ENCODE data around the gene MS4A1. TPM values are rescaled to one million over a fixed set of nuclear protein-coding genes. Genes with fewer than 3 reads are reported as not detected.

The MS4A1 gene
- polyA plus RNA-seq, 1 of the 3 experiments (the other 2 are of a cell fraction), result not detected

DNA sequence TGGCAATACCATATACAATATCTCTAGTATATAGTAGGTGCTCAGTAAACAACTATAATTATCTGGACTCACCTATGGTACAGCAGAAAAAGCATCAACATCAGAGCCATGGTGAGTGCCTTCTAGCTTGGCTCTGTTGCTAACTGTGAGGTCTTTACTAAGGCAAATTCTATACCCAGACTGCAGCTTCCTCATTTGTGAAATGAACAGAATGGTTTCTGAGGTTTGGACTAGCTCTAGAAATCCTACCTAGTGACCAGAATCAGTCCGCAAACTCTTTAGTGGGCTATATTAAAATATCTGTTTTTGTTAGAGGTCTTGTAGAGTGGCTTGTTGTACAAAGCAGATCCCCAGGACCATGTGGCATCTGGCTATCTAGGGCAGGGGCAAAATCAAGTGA is 3.7 kb downstream of the MS4A1 start:
- H4K20me1 ChIP-seq (ENCODE audit: insufficient read depth), result no peaks in the 10 kb centered on the region
- no peak overlapping the region for H3K9ac ChIP-seq
- no peaks in the 10 kb centered on the region for H3K79me2 ChIP-seq (ENCODE audit: insufficient read depth)
- DNase-seq, result no peak
- H3K4me1 ChIP-seq (ENCODE audit: control insufficient read depth in 1 of 2, insufficient read depth in 2 of 2, low read depth in 1 of 2, low read length in 1 of 2), result no peaks in the 10 kb centered on the region
- no peaks in the 10 kb centered on the region for H3K36me3 ChIP-seq (replicated peaks in 1 of 2; ENCODE audit: control insufficient read depth in 1 of 2, insufficient read depth in 2 of 2, low read length in 1 of 2)
- H3K27me3 ChIP-seq (ENCODE audit: insufficient read depth), result no peaks in the 10 kb centered on the region; the same call in 1 of the 2 replicates
- H2AFZ ChIP-seq (ENCODE audit: low read depth), result no peak overlapping the region
- ChIA-PET POLR2A (no interaction called here), CTCF (no interaction called here)
- TF ChIP-seq MEF2A (IDR thresholded peaks at IDR 0.05; ENCODE audit: borderline replicate concordance, low read depth), result no peak
- TF ChIP-seq, protein P1, sequence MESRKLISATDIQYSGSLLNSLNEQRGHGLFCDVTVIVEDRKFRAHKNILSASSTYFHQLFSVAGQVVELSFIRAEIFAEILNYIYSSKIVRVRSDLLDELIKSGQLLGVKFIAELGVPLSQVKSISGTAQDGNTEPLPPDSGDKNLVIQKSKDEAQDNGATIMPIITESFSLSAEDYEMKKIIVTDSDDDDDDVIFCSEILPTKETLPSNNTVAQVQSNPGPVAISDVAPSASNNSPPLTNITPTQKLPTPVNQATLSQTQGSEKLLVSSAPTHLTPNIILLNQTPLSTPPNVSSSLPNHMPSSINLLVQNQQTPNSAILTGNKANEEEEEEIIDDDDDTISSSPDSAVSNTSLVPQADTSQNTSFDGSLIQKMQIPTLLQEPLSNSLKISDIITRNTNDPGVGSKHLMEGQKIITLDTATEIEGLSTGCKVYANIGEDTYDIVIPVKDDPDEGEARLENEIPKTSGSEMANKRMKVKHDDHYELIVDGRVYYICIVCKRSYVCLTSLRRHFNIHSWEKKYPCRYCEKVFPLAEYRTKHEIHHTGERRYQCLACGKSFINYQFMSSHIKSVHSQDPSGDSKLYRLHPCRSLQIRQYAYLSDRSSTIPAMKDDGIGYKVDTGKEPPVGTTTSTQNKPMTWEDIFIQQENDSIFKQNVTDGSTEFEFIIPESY (IDR thresholded peaks at IDR 0.05; ENCODE audit: borderline replicate concordance, low read depth), result no peak
- no peak for TF ChIP-seq NRF1 (IDR thresholded peaks at IDR 0.05; ENCODE audit: low read depth, low read length)
- no peak for TF ChIP-seq GABPA (IDR thresholded peaks at IDR 0.05; ENCODE audit: low read depth)
- TF ChIP-seq, protein P2, sequence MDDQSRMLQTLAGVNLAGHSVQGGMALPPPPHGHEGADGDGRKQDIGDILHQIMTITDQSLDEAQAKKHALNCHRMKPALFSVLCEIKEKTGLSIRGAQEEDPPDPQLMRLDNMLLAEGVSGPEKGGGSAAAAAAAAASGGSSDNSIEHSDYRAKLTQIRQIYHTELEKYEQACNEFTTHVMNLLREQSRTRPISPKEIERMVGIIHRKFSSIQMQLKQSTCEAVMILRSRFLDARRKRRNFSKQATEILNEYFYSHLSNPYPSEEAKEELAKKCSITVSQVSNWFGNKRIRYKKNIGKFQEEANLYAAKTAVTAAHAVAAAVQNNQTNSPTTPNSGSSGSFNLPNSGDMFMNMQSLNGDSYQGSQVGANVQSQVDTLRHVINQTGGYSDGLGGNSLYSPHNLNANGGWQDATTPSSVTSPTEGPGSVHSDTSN (IDR thresholded peaks at IDR 0.05), result no peak
- H3K27ac ChIP-seq (ENCODE audit: low read depth in 2 of 2, low read length in 1 of 2), result no peak overlapping the region
- H3F3A ChIP-seq (replicated peaks; ENCODE audit: insufficient read depth), result no peaks in the 10 kb centered on the region
- no peaks in the 10 kb centered on the region for H3K9me2 ChIP-seq
- H3K4me2 ChIP-seq, result no peak overlapping the region
- no peaks in the 10 kb centered on the region for H3K9me3 ChIP-seq
- H3K4me3 ChIP-seq (ENCODE audit: low read depth in 2 of 2, low read length in 1 of 2), result no peak overlapping the region
- 86% methylated on average over 1 of the region's 1 CpG for WGBS (ENCODE audit: low lambda C conversion rate)

DNA sequence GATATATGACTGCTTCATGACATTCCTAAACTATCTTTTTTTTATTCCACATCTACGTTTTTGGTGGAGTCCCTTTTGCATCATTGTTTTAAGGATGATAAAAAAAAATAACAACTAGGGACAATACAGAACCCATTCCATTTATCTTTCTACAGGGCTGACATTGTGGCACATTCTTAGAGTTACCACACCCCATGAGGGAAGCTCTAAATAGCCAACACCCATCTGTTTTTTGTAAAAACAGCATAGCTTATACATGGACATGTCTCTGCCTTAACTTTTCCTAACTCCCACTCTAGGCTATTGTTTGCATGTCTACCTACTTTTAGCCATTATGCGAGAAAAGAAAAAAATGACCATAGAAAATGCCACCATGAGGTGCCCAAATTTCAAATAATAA is 13.2 kb downstream of the MS4A1 start:
- Histone ChIP-seq H3K4me1 (ENCODE audit: control insufficient read depth in 1 of 2, insufficient read depth in 2 of 2, low read depth in 1 of 2, low read length in 1 of 2) (no peaks in the 10 kb centered on the region), H3K9me3 (no peaks in the 10 kb centered on the region), H3K36me3 (replicated peaks in 1 of 2; ENCODE audit: control insufficient read depth in 1 of 2, insufficient read depth in 2 of 2, low read length in 1 of 2) (no peaks in the 10 kb centered on the region), H3K27me3 (ENCODE audit: insufficient read depth) (no peaks in the 10 kb centered on the region), H3K4me2 (no peak overlapping the region), H3K9ac (no peak overlapping the region), H2AFZ (ENCODE audit: low read depth) (no peak overlapping the region), H3K27ac (ENCODE audit: low read depth in 2 of 2, low read length in 1 of 2) (no peak overlapping the region), H3K9me2 (no peaks in the 10 kb centered on the region), H3K4me3 (ENCODE audit: low read depth in 2 of 2, low read length in 1 of 2) (no peak overlapping the region), H3F3A (replicated peaks; ENCODE audit: insufficient read depth) (no peaks in the 10 kb centered on the region), H4K20me1 (ENCODE audit: insufficient read depth) (no peaks in the 10 kb centered on the region), H3K79me2 (ENCODE audit: insufficient read depth) (no peaks in the 10 kb centered on the region)
- DNase-seq, result no peak
- CTCF ChIA-PET, result no interaction called here
- TF ChIP-seq, protein P3, sequence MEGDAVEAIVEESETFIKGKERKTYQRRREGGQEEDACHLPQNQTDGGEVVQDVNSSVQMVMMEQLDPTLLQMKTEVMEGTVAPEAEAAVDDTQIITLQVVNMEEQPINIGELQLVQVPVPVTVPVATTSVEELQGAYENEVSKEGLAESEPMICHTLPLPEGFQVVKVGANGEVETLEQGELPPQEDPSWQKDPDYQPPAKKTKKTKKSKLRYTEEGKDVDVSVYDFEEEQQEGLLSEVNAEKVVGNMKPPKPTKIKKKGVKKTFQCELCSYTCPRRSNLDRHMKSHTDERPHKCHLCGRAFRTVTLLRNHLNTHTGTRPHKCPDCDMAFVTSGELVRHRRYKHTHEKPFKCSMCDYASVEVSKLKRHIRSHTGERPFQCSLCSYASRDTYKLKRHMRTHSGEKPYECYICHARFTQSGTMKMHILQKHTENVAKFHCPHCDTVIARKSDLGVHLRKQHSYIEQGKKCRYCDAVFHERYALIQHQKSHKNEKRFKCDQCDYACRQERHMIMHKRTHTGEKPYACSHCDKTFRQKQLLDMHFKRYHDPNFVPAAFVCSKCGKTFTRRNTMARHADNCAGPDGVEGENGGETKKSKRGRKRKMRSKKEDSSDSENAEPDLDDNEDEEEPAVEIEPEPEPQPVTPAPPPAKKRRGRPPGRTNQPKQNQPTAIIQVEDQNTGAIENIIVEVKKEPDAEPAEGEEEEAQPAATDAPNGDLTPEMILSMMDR (IDR thresholded peaks at IDR 0.05), result no peak
- TF ChIP-seq, protein P4, sequence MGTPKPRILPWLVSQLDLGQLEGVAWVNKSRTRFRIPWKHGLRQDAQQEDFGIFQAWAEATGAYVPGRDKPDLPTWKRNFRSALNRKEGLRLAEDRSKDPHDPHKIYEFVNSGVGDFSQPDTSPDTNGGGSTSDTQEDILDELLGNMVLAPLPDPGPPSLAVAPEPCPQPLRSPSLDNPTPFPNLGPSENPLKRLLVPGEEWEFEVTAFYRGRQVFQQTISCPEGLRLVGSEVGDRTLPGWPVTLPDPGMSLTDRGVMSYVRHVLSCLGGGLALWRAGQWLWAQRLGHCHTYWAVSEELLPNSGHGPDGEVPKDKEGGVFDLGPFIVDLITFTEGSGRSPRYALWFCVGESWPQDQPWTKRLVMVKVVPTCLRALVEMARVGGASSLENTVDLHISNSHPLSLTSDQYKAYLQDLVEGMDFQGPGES (IDR thresholded peaks at IDR 0.05; ENCODE audit: low read depth, low read length), result no peak
- TF ChIP-seq TEAD4 (IDR thresholded peaks at IDR 0.05; ENCODE audit: borderline replicate concordance, insufficient read depth), result no peak
- no peak for TF ChIP-seq SMC3 (IDR thresholded peaks at IDR 0.05; ENCODE audit: low read depth, low read length)
- no peak for TF ChIP-seq NRF1 (IDR thresholded peaks at IDR 0.05; ENCODE audit: low read depth, low read length)
- TF ChIP-seq, protein P5, sequence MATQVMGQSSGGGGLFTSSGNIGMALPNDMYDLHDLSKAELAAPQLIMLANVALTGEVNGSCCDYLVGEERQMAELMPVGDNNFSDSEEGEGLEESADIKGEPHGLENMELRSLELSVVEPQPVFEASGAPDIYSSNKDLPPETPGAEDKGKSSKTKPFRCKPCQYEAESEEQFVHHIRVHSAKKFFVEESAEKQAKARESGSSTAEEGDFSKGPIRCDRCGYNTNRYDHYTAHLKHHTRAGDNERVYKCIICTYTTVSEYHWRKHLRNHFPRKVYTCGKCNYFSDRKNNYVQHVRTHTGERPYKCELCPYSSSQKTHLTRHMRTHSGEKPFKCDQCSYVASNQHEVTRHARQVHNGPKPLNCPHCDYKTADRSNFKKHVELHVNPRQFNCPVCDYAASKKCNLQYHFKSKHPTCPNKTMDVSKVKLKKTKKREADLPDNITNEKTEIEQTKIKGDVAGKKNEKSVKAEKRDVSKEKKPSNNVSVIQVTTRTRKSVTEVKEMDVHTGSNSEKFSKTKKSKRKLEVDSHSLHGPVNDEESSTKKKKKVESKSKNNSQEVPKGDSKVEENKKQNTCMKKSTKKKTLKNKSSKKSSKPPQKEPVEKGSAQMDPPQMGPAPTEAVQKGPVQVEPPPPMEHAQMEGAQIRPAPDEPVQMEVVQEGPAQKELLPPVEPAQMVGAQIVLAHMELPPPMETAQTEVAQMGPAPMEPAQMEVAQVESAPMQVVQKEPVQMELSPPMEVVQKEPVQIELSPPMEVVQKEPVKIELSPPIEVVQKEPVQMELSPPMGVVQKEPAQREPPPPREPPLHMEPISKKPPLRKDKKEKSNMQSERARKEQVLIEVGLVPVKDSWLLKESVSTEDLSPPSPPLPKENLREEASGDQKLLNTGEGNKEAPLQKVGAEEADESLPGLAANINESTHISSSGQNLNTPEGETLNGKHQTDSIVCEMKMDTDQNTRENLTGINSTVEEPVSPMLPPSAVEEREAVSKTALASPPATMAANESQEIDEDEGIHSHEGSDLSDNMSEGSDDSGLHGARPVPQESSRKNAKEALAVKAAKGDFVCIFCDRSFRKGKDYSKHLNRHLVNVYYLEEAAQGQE (IDR thresholded peaks at IDR 0.05; ENCODE audit: low read depth, low read length), result no peak
- no peak for TF ChIP-seq RFX5 (IDR thresholded peaks at IDR 0.05; ENCODE audit: low read length)
- no peak for TF ChIP-seq GABPA (IDR thresholded peaks at IDR 0.05; ENCODE audit: low read depth)
- no peak for TF ChIP-seq TAF1 (IDR thresholded peaks at IDR 0.05; ENCODE audit: borderline replicate concordance, low read depth, low read length)
- TF ChIP-seq JUND (IDR thresholded peaks at IDR 0.05), result no peak
- POLR2A ChIA-PET, result no interaction called here
- 3% methylated on average over 2 of the region's 2 CpGs for WGBS (ENCODE audit: low lambda C conversion rate)
